Pancreas (tissue), 10 donors: Measurements from ENCODE around the gene ANXA9. TPM values are rescaled to one million over a fixed set of nuclear protein-coding genes. Genes with fewer than 3 reads are reported as not detected.
A peak's percentile ranks its signal among the peaks of the same experiment; 100 is the strongest.

ENCODE experiments used
- ATAC-seq, 4 donors: fragments of 200-7000 bp; cut with Tn5 transposase; one replicate each; pipeline versions ENCODE4 v1.8.0 to v1.9.1; 2020; ENCODE audit warnings: mild to moderate bottlenecking in 4 of 4, moderate library complexity in 4 of 4
- DNase-seq, 6 donors: peaks; one replicate each; pipeline ENCODE4 v3.0.0-alpha.2; 2020
- FAIRE-seq: peaks from 2 replicates; lab custom pipeline; 2012; peaks lifted over from hg19 to GRCh38; lab: Jason Lieb, UNC
- H3K27ac ChIP-seq, 4 donors: fragments of 200-600 bp; sonication (generic); 1 replicate in 3 of 4; 2 replicates in 1 of 4; pipeline versions ENCODE4 v1.5.0 to v1.8.0; 2020
- H3K27me3 ChIP-seq, 4 donors: fragments of 200-600 bp; one replicate each; pipeline ENCODE4 v1.8.0; 2021
- H3K36me3 ChIP-seq, 3 donors: fragments of 200-600 bp; sonication (generic) in 1 of 3; one replicate each; pipeline versions ENCODE4 v1.5.0 to v1.8.0; 2020 to 2021
- H3K4me1 ChIP-seq, 3 donors: fragments of 200-600 bp; one replicate each; pipeline ENCODE4 v1.8.0; 2021
- H3K4me3 ChIP-seq, 4 donors: fragments of 200-600 bp; sonication (generic) in 2 of 4; one replicate each; pipeline versions ENCODE4 v1.5.0 to v1.8.0; 2020 to 2021
- H3K9me3 ChIP-seq, 4 donors: fragments of 200-600 bp; one replicate each; pipeline ENCODE4 v1.8.0; 2021
- CTCF ChIP-seq, 4 donors: fragments of 200-600 bp; sonication (generic) in 3 of 4; IDR thresholded peaks; one replicate each; pipeline versions ENCODE4 v1.5.0 to v1.8.0; 2021; ENCODE audit warnings: antibody characterized with exemption in 4 of 4
- WGBS, 2 donors: extraction: QIAGEN DNeasy Blood & Tissue Kit; methylation state at CpG; one replicate each; pipeline ENCODE4 v1.1.7; 2013; 5-methylcytosine and 5-hydroxymethylcytosine counted together
- intact Hi-C, 3 donors: fragments of 100-400 bp; cut with DNase I; formaldehyde crosslinking; loops; one replicate each; pipeline versions ENCODE4 v1.11.1 to v1.14.2; 2022
- polyA plus RNA-seq, 2 donors: library from polyadenylated mRNA; stranded (reverse); fragments of 200-250 nt; gene quantifications; one replicate each; pipeline ENCODE4 v1.2.3, GENCODE V29; 2013
- total RNA-seq, 6 donors: library from RNA; stranded (reverse); fragmentation: NEBNext Ultra II Directional in 4 of 6; extraction: Animal tissue kit (Norgen Biotek cat#: 25700) in 4 of 6; gene quantifications; one replicate each; pipeline versions ENCODE4 v1.2.1 to v1.2.4, GENCODE V29; 2021 to 2023
- donor health status: healthy with polysubstance abuse.
- donor health status: DM: no; HTN: no; CAD: no; lungs with moderate emphysema.
- donor health status: DM: no; HTN: no; CAD: no.
- donor health status: control.
- donor health status: control.
- donor health status: Bipolar disorder and iron deficiency.
- donor health status: DM: yes; HTN: yes; CAD: no.
- donor health status: DM: no; HTN: no; CAD: no.
- donor health status: DM: no; HTN: no; CAD: no.
- donor health status: DM: yes; HTN: yes; CAD: no.

The ANXA9 gene
- total and polyA plus RNA-seq, 8 donors, result 11.7 to 30.7 (median 15.8) TPM

GRCh38 chr1:150973836-150974579, 8.1 kb upstream of the ANXA9 start:
- DNase-seq (peak; percentile 34 to 80 (median 54)), FAIRE-seq (no peak), ATAC-seq (peak; percentile 8 to 45 (median 16))
- Histone ChIP-seq H3K27ac (peak overlapping the region; percentile 65 to 91 (median 89)), H3K27me3 (no peaks in the 10 kb centered on the region), H3K4me1 (peaks cover 16 to 47% (median 23%) of the 10 kb centered on the region in 3 donors), H3K36me3 (no peaks in the 10 kb centered on the region), H3K4me3 (peak overlapping the region; percentile 72 to 86 (median 76)), H3K9me3 (no peaks in the 10 kb centered on the region)
- WGBS, 2 donors, result 0 to 1% methylated on average over 51 to 67 of the region's 67 CpGs
- TF ChIP-seq CTCF (IDR thresholded peaks at IDR 0.05), result no peak
- intact Hi-C loops, result no loop called here

DNA sequence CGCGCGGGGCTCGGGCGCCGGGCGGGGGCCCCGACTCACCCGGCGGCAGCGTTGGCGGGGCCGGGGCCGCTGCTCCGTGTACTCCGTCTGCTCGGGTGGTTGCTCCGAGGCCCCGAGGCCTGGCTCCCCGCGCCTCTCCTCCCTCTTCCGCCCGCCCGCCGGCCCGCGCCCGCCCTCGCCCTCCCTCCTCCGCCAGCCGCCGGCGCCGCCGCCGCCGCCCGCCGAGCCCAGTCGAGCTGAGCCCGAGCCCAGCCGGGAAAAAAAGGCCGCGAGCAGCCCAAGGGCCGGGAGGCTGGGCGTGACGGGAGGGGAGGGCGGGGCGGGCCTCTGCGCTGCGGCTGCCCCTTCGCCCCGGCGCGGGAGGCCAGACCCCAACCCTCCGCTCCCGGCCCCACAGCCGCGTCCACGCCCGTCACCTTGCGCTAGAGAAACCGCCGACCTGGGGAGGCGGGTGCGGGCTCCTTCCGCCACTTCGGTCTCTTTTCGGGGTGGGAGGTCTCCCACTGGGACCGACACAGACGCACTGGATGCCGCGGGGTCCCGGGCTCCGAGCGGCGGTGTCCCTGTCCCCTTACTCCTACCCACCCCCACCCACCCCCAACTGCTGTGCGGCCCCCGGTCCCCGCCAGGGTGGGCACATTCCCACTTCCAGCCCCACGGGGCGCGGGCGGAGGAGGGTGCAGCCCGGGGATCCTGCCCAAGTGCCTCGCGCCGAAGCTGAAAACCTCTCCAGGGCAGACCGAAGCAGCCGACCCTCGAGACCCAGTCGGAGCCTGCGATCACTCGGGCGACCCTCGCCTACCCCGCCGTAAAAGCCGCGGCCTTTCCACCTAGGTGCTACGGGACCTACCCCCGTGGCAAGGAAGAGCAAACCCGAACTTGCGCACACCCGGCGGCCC, 7.3 kb upstream of the ANXA9 start, which contains the start of gene CERS2:
CERS2 (minus strand) TSS at position 256 of the 899 bp plus-strand sequence. CDS start 5,745 bp downstream, outside the sequence.
- ATAC-seq (peak; percentile 54 to 78 (median 71)), FAIRE-seq (no peak), DNase-seq (peak; percentile 83 to 95 (median 88))
- Histone ChIP-seq H3K4me1 (peaks cover 19 to 43% (median 23%) of the 10 kb centered on the region in 3 donors), H3K9me3 (no peaks in the 10 kb centered on the region), H3K27me3 (no peaks in the 10 kb centered on the region), H3K36me3 (no peaks in the 10 kb centered on the region), H3K27ac (peak within 1 kb of the TSS; percentile 82 to 91 (median 89)), H3K4me3 (peak within 1 kb of the TSS; percentile 72 to 86 (median 76))
- WGBS, 2 donors, result 5 to 16% methylated on average over 45 to 106 of the region's 106 CpGs
- intact Hi-C loops, result no loop called here
- TF ChIP-seq CTCF (IDR thresholded peaks at IDR 0.05), result no peak

GRCh38 chr1:150976401-150976821, 5.7 kb upstream of the ANXA9 start:
- H3K27ac ChIP-seq, result peak overlapping the region in 2 of 4 donors; percentile 51 to 73
- 90 to 96% methylated on average over 9 of the region's 9 CpGs for WGBS, 2 donors
- H3K9me3 ChIP-seq, result no peaks in the 10 kb centered on the region
- FAIRE-seq (no peak), DNase-seq (no peak), ATAC-seq (no peak)
- no peaks in the 10 kb centered on the region for H3K36me3 ChIP-seq
- intact Hi-C loops, result no loop called here
- no peaks in the 10 kb centered on the region for H3K27me3 ChIP-seq
- H3K4me3 ChIP-seq, result no peak overlapping the region
- peaks cover 12 to 31% (median 13%) of the 10 kb centered on the region in 3 donors for H3K4me1 ChIP-seq
- TF ChIP-seq CTCF (IDR thresholded peaks at IDR 0.05), result no peak

DNA sequence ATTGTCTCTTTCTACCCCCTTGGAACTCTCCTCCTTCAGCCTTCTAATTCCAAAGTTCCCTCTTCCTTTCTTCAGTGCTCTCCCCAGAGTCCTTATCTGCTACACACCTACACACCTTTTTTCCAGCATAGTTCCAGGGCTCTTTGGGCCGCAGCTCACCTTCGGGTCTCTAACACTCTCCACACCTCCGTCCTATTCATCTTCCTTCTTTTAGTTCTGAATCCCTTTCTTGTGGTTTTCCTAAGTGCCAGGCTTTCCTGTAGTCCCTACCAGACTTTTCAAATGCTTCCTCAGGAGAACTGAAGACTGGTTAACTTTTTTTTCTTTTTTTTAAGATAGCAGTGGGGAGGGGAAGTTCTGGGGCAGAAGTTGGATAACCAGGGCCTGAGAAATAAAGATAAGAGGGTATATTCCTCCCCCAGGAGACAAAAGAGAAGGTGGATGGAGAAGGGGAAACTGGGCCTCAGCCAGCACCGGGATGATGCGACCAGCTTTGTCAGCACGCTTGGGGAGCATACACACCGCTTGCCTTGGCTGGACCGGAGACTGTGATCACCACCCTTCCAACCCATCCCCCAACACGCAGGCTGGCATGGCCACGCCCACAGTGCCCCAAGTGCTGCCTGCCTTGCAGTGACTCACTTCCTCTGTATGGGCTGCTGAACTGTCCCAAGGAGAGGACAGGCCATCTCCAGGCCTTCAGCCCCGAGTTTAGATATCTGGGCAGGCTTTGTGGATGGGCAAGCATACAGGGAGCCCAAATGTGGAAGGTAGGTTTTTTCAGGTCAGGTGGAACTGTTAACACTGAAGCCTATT, 5.0 kb upstream of the ANXA9 start:
- intact Hi-C loops, result no loop called here
- H3K27me3 ChIP-seq, result no peaks in the 10 kb centered on the region
- H3K9me3 ChIP-seq, result no peaks in the 10 kb centered on the region
- FAIRE-seq (no peak), DNase-seq (peak; percentile 49 to 82 (median 76)), ATAC-seq (peak in 2 of 4 donors; percentile 34 to 49)
- H3K27ac ChIP-seq, result peak overlapping the region in 2 of 4 donors; percentile 51 to 73
- H3K4me1 ChIP-seq, result peaks cover 7 to 25% (median 9%) of the 10 kb centered on the region in 3 donors
- no peaks in the 10 kb centered on the region for H3K36me3 ChIP-seq
- no peak for TF ChIP-seq CTCF (IDR thresholded peaks at IDR 0.05)
- WGBS, 2 donors, result 53 to 58% methylated on average over 11 of the region's 11 CpGs
- H3K4me3 ChIP-seq, result no peak overlapping the region
